H1 (cell line): ENCODE measurements around the gene ADIPOR2. TPM values are rescaled to one million over a fixed set of nuclear protein-coding genes. Genes with fewer than 3 reads are reported as not detected.

ENCODE experiments used
- CTCF ChIA-PET: fragments of 300-600 bp; sonication (Branson Sonifier 250); formaldehyde crosslinking; loops from one replicate; lab custom pipeline; 2021; ENCODE audit not compliant: partially characterized antibody; lab: Charles Lee
- POLR2A ChIA-PET: fragments of 300-600 bp; sonication (Branson Sonifier 250); formaldehyde crosslinking; loops from one replicate; lab custom pipeline; 2021; ENCODE audit warnings: inconsistent platforms; ENCODE audit not compliant: partially characterized antibody; lab: Charles Lee
- DNase-seq, 2 experiments: peaks; one replicate each; pipeline versions ENCODE4 v3.0.0 to v3.0.0-alpha.2; 2010 to 2022; ENCODE audit warnings: low spot score in 2 of 2, low read depth in 1 of 2, mixed read lengths in 1 of 2
- FAIRE-seq: peaks from 2 replicates; lab custom pipeline; 2011; peaks lifted over from hg19 to GRCh38; lab: Jason Lieb, UNC
- H2AFZ ChIP-seq: 2 replicates; pipeline ENCODE4 v1.8.1; 2012; ENCODE audit warnings: low read length, inconsistent platforms
- H2AK5ac ChIP-seq: 2 replicates; pipeline ENCODE4 v1.6.1; 2013; ENCODE audit warnings: low read depth, low read length
- H2BK120ac ChIP-seq: replicated peaks from 2 replicates; pipeline ENCODE3; 2013; ENCODE audit warnings: low read depth, low read length, inconsistent platforms
- H2BK12ac ChIP-seq: 2 replicates; pipeline ENCODE4 v1.6.1; 2013; ENCODE audit warnings: low read depth, low read length
- H2BK15ac ChIP-seq: 2 replicates; pipeline ENCODE4 v1.6.1; 2013; ENCODE audit warnings: low read length
- H2BK20ac ChIP-seq: 2 replicates; pipeline ENCODE4 v1.6.1; 2013; ENCODE audit warnings: low read length
- H2BK5ac ChIP-seq: 2 replicates; pipeline ENCODE4 v1.6.1; 2013; ENCODE audit warnings: low read depth, low read length
- H3K14ac ChIP-seq: 2 replicates; pipeline ENCODE4 v1.6.1; 2013; ENCODE audit warnings: inconsistent platforms; ENCODE audit not compliant: insufficient read length
- H3K18ac ChIP-seq: 2 replicates; pipeline ENCODE4 v1.6.1; 2013; ENCODE audit warnings: low read length; ENCODE audit errors: extremely low read depth
- H3K23ac ChIP-seq: 2 replicates; pipeline ENCODE4 v1.6.1; 2013; ENCODE audit warnings: inconsistent platforms; ENCODE audit not compliant: insufficient read length
- H3K23me2 ChIP-seq: 2 replicates; pipeline ENCODE4 v1.6.1; 2013; ENCODE audit warnings: low read depth, low read length
- H3K27ac ChIP-seq: 2 replicates; pipeline ENCODE4 v1.6.1; 2011; ENCODE audit warnings: low read depth, low read length, inconsistent platforms
- H3K27me3 ChIP-seq, 4 experiments: replicated peaks in 1 of 4; 1 replicate in 1 of 4; 2 replicates in 3 of 4; pipeline versions ENCODE4 v1.6.1 to v1.8.1; 2011 to 2013; ENCODE audit warnings: low read length in 3 of 4, mild to moderate bottlenecking in 3 of 4, inconsistent platforms in 2 of 4, mixed read lengths in 2 of 4, moderate library complexity in 1 of 4; ENCODE audit not compliant: control insufficient read depth in 3 of 4, insufficient read depth in 3 of 4; ENCODE audit errors: extremely low read depth in 1 of 4
- H3K36me3 ChIP-seq, 4 experiments: 2 replicates each; pipeline versions ENCODE4 v1.6.1 to v1.8.1; 2011 to 2013; ENCODE audit warnings: mild to moderate bottlenecking in 4 of 4, low read length in 3 of 4, moderate library complexity in 2 of 4, control low read depth in 1 of 4, inconsistent platforms in 1 of 4; ENCODE audit not compliant: insufficient read depth in 4 of 4, control insufficient read depth in 2 of 4
- H3K4ac ChIP-seq: replicated peaks from 2 replicates; pipeline ENCODE3; 2013; ENCODE audit warnings: low read length, low read depth, mixed read lengths, inconsistent platforms; ENCODE audit not compliant: insufficient read length
- H3K4me1 ChIP-seq, 4 experiments: replicated peaks in 1 of 4; 1 replicate in 1 of 4; 2 replicates in 3 of 4; pipeline versions ENCODE4 v1.6.1 to v1.8.1; 2011 to 2013; ENCODE audit warnings: low read length in 3 of 4, inconsistent platforms in 2 of 4, mixed read lengths in 1 of 4; ENCODE audit not compliant: insufficient read depth in 4 of 4, control insufficient read depth in 3 of 4
- H3K4me2 ChIP-seq, 2 experiments: 2 replicates each; pipeline versions ENCODE4 v1.6.1 to v1.8.1; 2011 to 2013; ENCODE audit warnings: low read depth in 2 of 2, low read length in 2 of 2, control low read depth in 1 of 2, inconsistent platforms in 1 of 2, mild to moderate bottlenecking in 1 of 2; ENCODE audit not compliant: insufficient read depth in 1 of 2
- H3K4me3 ChIP-seq, 4 experiments: fragments of 200-600, 300-600 bp in 1 of 4; sonication (generic), shearing (Covaris generic), sonication (Bioruptor Twin) in 1 of 4; 2 replicates each; pipeline versions ENCODE4 v1.5.1 to v1.8.1; 2011 to 2016; ENCODE audit warnings: low read length in 4 of 4, low read depth in 3 of 4, control low read depth in 2 of 4, inconsistent platforms in 2 of 4, mild to moderate bottlenecking in 2 of 4, mixed read lengths in 1 of 4, moderate library complexity in 1 of 4; ENCODE audit not compliant: insufficient read depth in 2 of 4; ENCODE audit errors: extremely low read depth in 1 of 4
- H3K56ac ChIP-seq: replicated peaks from 2 replicates; pipeline ENCODE3; 2013; ENCODE audit warnings: low read depth, mild to moderate bottlenecking, mixed read lengths, low read length, inconsistent platforms; ENCODE audit not compliant: insufficient read length
- H3K79me1 ChIP-seq: 2 replicates; pipeline ENCODE4 v1.6.1; 2013; ENCODE audit warnings: low read depth, low read length, control low read depth
- H3K79me2 ChIP-seq, 2 experiments: 2 replicates each; pipeline versions ENCODE4 v1.6.1 to v1.8.1; 2012 to 2013; ENCODE audit warnings: low read length in 2 of 2, mild to moderate bottlenecking in 2 of 2, inconsistent platforms in 1 of 2; ENCODE audit not compliant: insufficient read depth in 2 of 2, control insufficient read depth in 1 of 2
- H3K9ac ChIP-seq, 4 experiments: replicated peaks in 1 of 4; 1 replicate in 1 of 4; 2 replicates in 3 of 4; pipeline versions ENCODE4 v1.6.1 to v1.8.1; 2011 to 2013; ENCODE audit warnings: low read depth in 3 of 4, low read length in 3 of 4, control low read depth in 2 of 4, mild to moderate bottlenecking in 2 of 4, moderate library complexity in 2 of 4, inconsistent platforms in 1 of 4; ENCODE audit errors: extremely low read depth in 1 of 4
- H3K9me3 ChIP-seq, 2 experiments: 2 replicates each; pipeline versions ENCODE4 v1.6.1 to v1.8.1; 2012 to 2013; ENCODE audit warnings: mild to moderate bottlenecking in 2 of 2, moderate library complexity in 2 of 2, control low read depth in 1 of 2, inconsistent platforms in 1 of 2, low read depth in 1 of 2, low read length in 1 of 2, mixed read lengths in 1 of 2; ENCODE audit not compliant: insufficient read depth in 2 of 2
- H4K20me1 ChIP-seq, 2 experiments: replicated peaks in 1 of 2; 2 replicates each; pipeline versions ENCODE3 to v1.8.1; 2011 to 2013; ENCODE audit warnings: inconsistent platforms in 2 of 2, low read length in 2 of 2, mild to moderate bottlenecking in 1 of 2; ENCODE audit not compliant: insufficient read depth in 2 of 2, control insufficient read depth in 1 of 2
- H4K5ac ChIP-seq: 2 replicates; pipeline ENCODE4 v1.6.1; 2013; ENCODE audit warnings: low read length, low read depth, mixed read lengths, inconsistent platforms; ENCODE audit not compliant: insufficient read length
- H4K8ac ChIP-seq: 2 replicates; pipeline ENCODE4 v1.8.0; 2013; ENCODE audit warnings: mild to moderate bottlenecking, moderate library complexity, low read length, inconsistent platforms; ENCODE audit not compliant: insufficient read depth; ENCODE audit errors: extremely low read depth
- H4K91ac ChIP-seq: replicated peaks from 2 replicates; pipeline ENCODE3; 2013; ENCODE audit warnings: low read length, mixed read lengths, inconsistent platforms; ENCODE audit not compliant: insufficient read length
- ASH2L ChIP-seq: fragments of 200-600, 300-600 bp; sonication (generic); IDR thresholded peaks from one replicate; pipeline ENCODE4 v1.7.1; 2017; ENCODE audit warnings: low read length
- BACH1 ChIP-seq: IDR thresholded peaks from 2 replicates; pipeline ENCODE4 v1.6.1; 2012; ENCODE audit warnings: low read length, improper control_type of control experiment
- BCL11A ChIP-seq, 2 experiments: IDR thresholded peaks; one replicate each; pipeline ENCODE4 v1.6.1; 2011; ENCODE audit warnings: low read depth in 2 of 2, low read length in 2 of 2, mild to moderate bottlenecking in 2 of 2
- CREB1 ChIP-seq: IDR thresholded peaks from 2 replicates; pipeline ENCODE4 v1.6.1; 2012; ENCODE audit warnings: inconsistent platforms
- E2F6 ChIP-seq: IDR thresholded peaks from 2 replicates; pipeline ENCODE4 v1.6.1; 2012; ENCODE audit warnings: inconsistent platforms
- EZH2 ChIP-seq: fragments of 200-600 bp; sonication (generic); IDR thresholded peaks from 2 replicates; pipeline ENCODE4 v1.7.1; 2012; ENCODE audit warnings: low read depth, mild to moderate bottlenecking, moderate library complexity, low read length, inconsistent platforms; ENCODE audit not compliant: severe bottlenecking
- HDAC2 ChIP-seq, 2 experiments: fragments of 300-600 bp in 1 of 2; sonication (generic) in 1 of 2; IDR thresholded peaks; 2 replicates each; pipeline ENCODE4 v1.6.1; 2011 to 2012; ENCODE audit warnings: low read depth in 2 of 2, low read length in 2 of 2, mild to moderate bottlenecking in 2 of 2, moderate library complexity in 2 of 2, borderline replicate concordance in 1 of 2, inconsistent platforms in 1 of 2
- JUND ChIP-seq: IDR thresholded peaks from 2 replicates; pipeline ENCODE4 v1.6.1; 2011; ENCODE audit warnings: mild to moderate bottlenecking, improper control_type of control experiment, low read length
- NANOG ChIP-seq: IDR thresholded peaks from 2 replicates; pipeline ENCODE4 v1.6.1; 2011; ENCODE audit warnings: low read length, low read depth, mild to moderate bottlenecking, inconsistent platforms; ENCODE audit not compliant: insufficient read depth, poor library complexity, severe bottlenecking
- NRF1 ChIP-seq: IDR thresholded peaks from 2 replicates; pipeline ENCODE4 v1.6.1; 2011; ENCODE audit warnings: mild to moderate bottlenecking, low read depth, low read length, improper control_type of control experiment
- POLR2A ChIP-seq, 2 experiments: IDR thresholded peaks; 1 replicate in 1 of 2; 2 replicates in 1 of 2; pipeline ENCODE4 v1.6.1; 2011; ENCODE audit warnings: low read depth in 2 of 2, low read length in 2 of 2, mild to moderate bottlenecking in 2 of 2; ENCODE audit errors: control extremely low read depth in 1 of 2
- RFX5 ChIP-seq: IDR thresholded peaks from 2 replicates; pipeline ENCODE4 v1.6.1; 2011; ENCODE audit warnings: low read depth, low read length, improper control_type of control experiment, borderline replicate concordance
- SP1 ChIP-seq: IDR thresholded peaks from 2 replicates; pipeline ENCODE4 v1.6.1; 2011; ENCODE audit warnings: low read depth, low read length
- WGBS, 2 experiments: shearing (Covaris generic) in 1 of 2; methylation state at CpG; one replicate each; pipeline versions ENCODE4 v1.1.6 to v1.1.7; 2013 to 2015; ENCODE audit warnings: low lambda C conversion rate in 2 of 2, mixed read lengths in 2 of 2, inconsistent platforms in 1 of 2, low coverage in 1 of 2, missing lambda C conversion rate in 1 of 2; ENCODE audit not compliant: insufficient replicate concordance in 2 of 2, insufficient coverage in 1 of 2, insufficient read length in 1 of 2; ENCODE audit errors: extremely low coverage in 1 of 2, missing lambda C conversion rate in 1 of 2; 5-methylcytosine and 5-hydroxymethylcytosine counted together
- polyA plus RNA-seq, 7 experiments: library from polyadenylated mRNA; depleted of rRNA in 3 of 7; stranded (reverse) in 5 of 7; unstranded in 2 of 7; fragments of >200 nt in 5 of 7; fragments of 200-250 nt in 2 of 7; gene quantifications; 1 replicate in 5 of 7; 2 replicates in 1 of 7; 4 replicates in 1 of 7; pipeline versions ENCODE4 v1.2.1 to v1.2.3, GENCODE V29; 2011 to 2013; ENCODE audit warnings: missing spikeins in 2 of 7, mixed read lengths in 2 of 7
- total RNA-seq: library from RNA; stranded (reverse); fragmentation: NEBNext Ultra II Directional; extraction: Animal tissue kit (Norgen Biotek cat#: 25700); gene quantifications from 2 replicates; pipeline ENCODE4 v1.2.1, GENCODE V29; 2021

ADIPOR2 gene
- total and polyA plus RNA-seq, 2 of the 8 experiments (the other 6 are each of a cell fraction or from before 2014, with no cell fraction given) = 17.5 to 50.8 TPM

GRCh38 chr12:1737652-1738286 lies 46.9 kb downstream of the ADIPOR2 start:
- Histone ChIP-seq H2BK15ac (no peak overlapping the region), H4K20me1 (peaks cover 2 to 4% of the 10 kb centered on the region in 2 experiments), H3K79me1 (no peaks in the 10 kb centered on the region; the same call in 1 of the 2 replicates), H3K79me2 (peaks cover 0 to 68% of the 10 kb centered on the region in 2 experiments; a peak in 3 of 4 replicates), H3K9ac (no peak overlapping the region), H2AK5ac (no peak overlapping the region), H4K8ac (no peak overlapping the region), H3K4ac (no peak overlapping the region), H2BK120ac (no peak overlapping the region), H3K4me2 (no peak overlapping the region), H3K14ac (no peak overlapping the region), H3K23ac (no peak overlapping the region), H3K23me2 (no peaks in the 10 kb centered on the region), H3K36me3 (no peaks in the 10 kb centered on the region), H3K4me3 (no peak overlapping the region), H3K56ac (no peak overlapping the region), H2BK20ac (no peak overlapping the region), H2BK12ac (no peak overlapping the region), H3K27me3 (peaks cover 0 to 1% (median 0%) of the 10 kb centered on the region in 4 experiments; a peak in 1 of 7 replicates), H3K18ac (no peak overlapping the region), H3K27ac (no peak overlapping the region), H2BK5ac (no peak overlapping the region), H4K5ac (no peak overlapping the region), H3K9me3 (no peaks in the 10 kb centered on the region), H2AFZ (no peak overlapping the region), H4K91ac (no peak overlapping the region), H3K4me1 (peaks cover 0 to 7% (median 1%) of the 10 kb centered on the region in 4 experiments; a peak in 2 of 7 replicates)
- WGBS, 2 experiments = 92% methylated on average over 4 of the region's 6 CpGs; no CpG with 5 or more reads in 1 of the 2 experiments
- ChIA-PET POLR2A (no interaction called here), CTCF (interaction anchor here (0.6 kb wide), 1 partner anchor 15 kb away, joined by 3 read pairs; no protein-coding TSS in a partner anchor)
- FAIRE-seq (no peak), DNase-seq (no peak)
- TF ChIP-seq JUND (no peak), RFX5 (no peak), ASH2L (no peak), NRF1 (no peak), E2F6 (no peak), NANOG (no peak), EZH2 (no peak), SP1 (no peak), BCL11A (IDR thresholded peaks at IDR 0.05; ENCODE audit: low read depth in 2 of 2, low read length in 2 of 2) (no peak), HDAC2 (IDR thresholded peaks at IDR 0.05; ENCODE audit: borderline replicate concordance in 1 of 2, low read depth in 2 of 2, low read length in 2 of 2) (no peak), CREB1 (no peak), BACH1 (no peak), POLR2A (IDR thresholded peaks at IDR 0.05; ENCODE audit: control extremely low read depth in 1 of 2, low read depth in 2 of 2, low read length in 2 of 2) (no peak)
